Brain microvascular endothelial cell (primary cell): ENCODE measurements around the gene CCDC124.
"Not testable (repeated sequence)": the region's sequence is repeated elsewhere in the genome, so short reads cannot be mapped to it uniquely, and the experiment has no call there.

Experiments used
- DNase-seq: peaks from one replicate; pipeline ENCODE4 v3.0.0-alpha.2; 2020
- H3K27ac ChIP-seq: fragments of 250-450 bp; sonication (Bioruptor Pico); 2 replicates; pipeline ENCODE4 v1.5.1; 2020; ENCODE audit warnings: mild to moderate bottlenecking, moderate library complexity
- H3K27me3 ChIP-seq: fragments of 250-450 bp; sonication (Bioruptor Pico); replicated peaks from 2 replicates; pipeline ENCODE4 v1.5.1; 2020; ENCODE audit warnings: mild to moderate bottlenecking
- H3K36me3 ChIP-seq: fragments of 250-450 bp; sonication (Bioruptor Pico); replicated peaks from 2 replicates; pipeline ENCODE4 v1.5.1; 2020; ENCODE audit warnings: mild to moderate bottlenecking
- H3K4me3 ChIP-seq: 2 replicates; pipeline ENCODE4 v1.5.1; 2011; ENCODE audit warnings: low read depth, mild to moderate bottlenecking, control low read depth, low read length, moderate library complexity
- in situ Hi-C: cut with HindIII; loops from 2 replicates; pipeline ENCODE4 v1.10.0; 2017; ENCODE audit warnings: low sequenced_read_pairs, low pct_ligation_motif_present
- TF ChIP-seq, protein P1 (sequence below): IDR thresholded peaks from 2 replicates; pipeline ENCODE4 v1.5.1; 2011; ENCODE audit warnings: low read depth, mild to moderate bottlenecking, moderate library complexity, low read length, control low read depth, inconsistent platforms; ENCODE audit errors: missing control alignments

The CCDC124 gene

DNA sequence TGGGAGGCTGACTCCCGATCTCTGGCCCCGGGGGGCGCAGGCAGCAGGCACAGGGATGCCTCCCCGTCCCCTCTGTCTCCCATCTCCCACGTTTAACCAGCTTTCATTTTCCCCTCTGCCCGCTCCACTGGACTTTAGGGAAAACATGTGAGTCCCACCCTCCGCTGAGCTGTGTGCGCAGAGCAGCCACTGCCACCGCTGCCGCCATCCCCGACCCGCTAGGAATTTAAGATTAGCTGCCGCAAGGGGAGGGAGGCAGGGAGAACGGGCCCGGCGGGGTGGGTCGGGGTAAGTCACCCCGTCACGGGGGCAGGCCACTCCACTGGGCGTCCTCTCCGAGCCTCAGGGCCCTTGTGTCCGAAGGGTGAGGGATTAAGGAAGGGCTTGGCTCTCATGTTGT lies 49.6 kb downstream of the CCDC124 start:
- DNase-seq = no peak
- in situ Hi-C loops = no loop called here
- Histone ChIP-seq H3K36me3 (no peaks in the 10 kb centered on the region), H3K4me3 (no peak overlapping the region), H3K27me3 (no peaks in the 10 kb centered on the region), H3K27ac (no peak overlapping the region)
- TF ChIP-seq, protein P1, sequence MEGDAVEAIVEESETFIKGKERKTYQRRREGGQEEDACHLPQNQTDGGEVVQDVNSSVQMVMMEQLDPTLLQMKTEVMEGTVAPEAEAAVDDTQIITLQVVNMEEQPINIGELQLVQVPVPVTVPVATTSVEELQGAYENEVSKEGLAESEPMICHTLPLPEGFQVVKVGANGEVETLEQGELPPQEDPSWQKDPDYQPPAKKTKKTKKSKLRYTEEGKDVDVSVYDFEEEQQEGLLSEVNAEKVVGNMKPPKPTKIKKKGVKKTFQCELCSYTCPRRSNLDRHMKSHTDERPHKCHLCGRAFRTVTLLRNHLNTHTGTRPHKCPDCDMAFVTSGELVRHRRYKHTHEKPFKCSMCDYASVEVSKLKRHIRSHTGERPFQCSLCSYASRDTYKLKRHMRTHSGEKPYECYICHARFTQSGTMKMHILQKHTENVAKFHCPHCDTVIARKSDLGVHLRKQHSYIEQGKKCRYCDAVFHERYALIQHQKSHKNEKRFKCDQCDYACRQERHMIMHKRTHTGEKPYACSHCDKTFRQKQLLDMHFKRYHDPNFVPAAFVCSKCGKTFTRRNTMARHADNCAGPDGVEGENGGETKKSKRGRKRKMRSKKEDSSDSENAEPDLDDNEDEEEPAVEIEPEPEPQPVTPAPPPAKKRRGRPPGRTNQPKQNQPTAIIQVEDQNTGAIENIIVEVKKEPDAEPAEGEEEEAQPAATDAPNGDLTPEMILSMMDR = no peak

DNA sequence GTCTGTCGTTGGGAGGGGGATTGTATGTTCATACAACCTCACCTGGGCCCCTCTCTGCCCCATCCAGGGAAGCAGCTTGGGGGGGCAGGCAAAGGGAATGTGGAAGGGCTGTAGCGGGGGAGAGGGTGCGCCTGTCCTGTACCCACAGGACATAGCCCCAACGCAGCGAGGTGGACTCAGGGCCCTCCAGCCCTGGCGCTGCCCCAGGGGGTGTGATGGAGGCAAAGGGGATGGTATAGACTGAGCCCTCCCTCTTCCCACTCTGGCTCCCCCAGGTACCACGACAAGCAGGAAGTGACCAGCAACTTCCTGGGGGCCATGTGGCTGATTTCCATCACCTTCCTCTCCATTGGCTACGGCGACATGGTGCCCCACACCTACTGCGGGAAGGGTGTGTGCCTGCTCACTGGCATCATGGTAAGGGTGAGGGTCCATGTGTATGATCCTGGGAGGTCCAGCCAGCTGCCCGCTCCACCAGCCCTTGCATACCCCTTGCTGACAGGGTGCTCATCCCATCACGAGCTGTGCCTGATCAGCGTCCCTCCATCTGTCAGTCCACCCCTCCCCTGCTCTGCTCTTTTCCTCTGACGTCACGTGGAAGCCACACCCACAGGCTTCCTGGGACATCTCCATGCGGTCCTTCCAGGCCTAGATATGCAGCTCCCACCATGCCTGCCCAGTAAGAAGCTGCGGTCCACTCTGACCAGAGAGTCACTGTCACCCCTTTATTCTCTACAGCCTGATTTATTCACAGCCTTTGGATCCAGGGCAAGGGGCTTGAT lies 52.4 kb downstream of the CCDC124 start:
- in situ Hi-C loops = no loop called here
- DNase-seq = no peak

DNA sequence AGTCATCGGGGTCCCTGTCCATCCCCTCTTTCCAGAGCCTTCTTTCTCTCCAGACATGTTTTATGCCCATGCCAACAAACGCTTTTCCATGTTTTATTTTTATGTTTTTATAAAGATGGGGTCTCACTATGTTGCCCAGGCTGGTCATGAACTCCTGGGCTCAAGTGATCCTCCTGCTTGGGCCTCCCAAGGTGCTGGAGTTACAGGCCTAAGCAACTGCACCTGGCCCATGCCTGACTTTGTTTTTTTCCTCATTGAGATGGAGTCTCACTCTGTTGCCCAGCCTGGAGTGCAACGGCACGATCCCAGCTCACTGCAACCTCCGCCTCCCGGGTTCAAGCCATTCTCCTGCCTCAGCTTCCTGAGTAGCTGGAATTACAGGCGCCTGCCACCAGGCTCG lies 53.8 kb downstream of the CCDC124 start:
- H3K27me3 ChIP-seq, DNase-seq, H3K4me3 ChIP-seq, in situ Hi-C loops, H3K36me3 ChIP-seq, H3K27ac ChIP-seq: not testable (repeated sequence)

More for the DNA sequence above, 52.4 kb downstream of the CCDC124 start:
- Histone ChIP-seq H3K27me3 (no peaks in the 10 kb centered on the region), H3K4me3 (no peak overlapping the region), H3K36me3 (no peaks in the 10 kb centered on the region), H3K27ac (no peak overlapping the region)
- TF ChIP-seq, protein P1 = no peak

DNA sequence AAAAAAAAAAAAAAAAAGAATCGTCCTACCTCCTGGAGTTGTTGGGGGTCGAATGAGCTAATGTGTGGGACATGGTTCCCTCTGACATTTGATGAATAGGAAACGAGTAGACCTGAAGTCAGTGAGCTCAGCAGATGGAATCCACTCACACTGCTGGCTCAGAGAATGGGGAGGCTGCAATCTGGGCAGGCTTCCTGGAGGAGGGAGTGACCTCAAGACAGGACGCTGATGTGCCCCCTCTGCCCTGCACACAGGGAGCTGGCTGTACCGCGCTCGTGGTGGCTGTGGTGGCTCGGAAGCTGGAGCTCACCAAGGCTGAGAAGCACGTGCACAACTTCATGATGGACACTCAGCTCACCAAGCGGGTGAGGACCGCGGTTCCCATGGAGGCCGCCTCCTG lies 55.3 kb downstream of the CCDC124 start:
- TF ChIP-seq, protein P1 = no peak
- no peak for DNase-seq
- in situ Hi-C loops = no loop called here
- Histone ChIP-seq H3K36me3 (no peaks in the 10 kb centered on the region), H3K27me3 (no peaks in the 10 kb centered on the region), H3K4me3 (no peak overlapping the region), H3K27ac (no peak overlapping the region)

DNA sequence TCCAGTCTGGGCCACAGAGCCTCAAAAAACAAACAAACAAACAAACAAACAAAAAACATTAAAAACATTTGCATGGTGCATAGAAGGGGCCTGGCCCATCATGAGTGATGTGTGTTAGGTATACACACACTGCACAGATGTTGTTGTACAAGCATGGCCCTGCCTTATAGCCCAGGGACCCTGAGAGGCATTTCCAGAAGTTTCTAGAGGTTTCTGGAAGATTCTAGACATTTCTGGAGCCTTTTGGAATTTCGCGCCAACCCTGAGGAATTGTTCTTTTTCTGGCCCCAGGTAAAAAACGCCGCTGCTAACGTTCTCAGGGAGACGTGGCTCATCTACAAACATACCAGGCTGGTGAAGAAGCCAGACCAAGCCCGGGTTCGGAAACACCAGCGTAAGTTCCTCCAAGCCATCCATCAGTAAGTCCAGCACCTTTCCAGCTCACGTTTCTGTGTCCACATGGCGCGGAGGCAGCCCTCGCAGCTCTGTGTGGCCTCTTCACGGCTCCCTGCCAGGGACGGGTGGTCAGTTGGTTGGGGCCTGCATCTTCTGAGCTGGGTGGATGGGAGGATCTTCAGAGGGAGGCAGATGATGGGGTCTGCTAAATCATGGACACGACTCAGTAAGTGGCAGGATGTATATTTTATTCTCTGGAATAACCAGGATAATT lies 56.7 kb downstream of the CCDC124 start:
- no peak overlapping the region for H3K27ac ChIP-seq
- H3K27me3 ChIP-seq = no peaks in the 10 kb centered on the region
- no peak for DNase-seq
- in situ Hi-C loops = no loop called here
- TF ChIP-seq, protein P1 = no peak
- no peaks in the 10 kb centered on the region for H3K36me3 ChIP-seq
- H3K4me3 ChIP-seq = no peak overlapping the region

DNA sequence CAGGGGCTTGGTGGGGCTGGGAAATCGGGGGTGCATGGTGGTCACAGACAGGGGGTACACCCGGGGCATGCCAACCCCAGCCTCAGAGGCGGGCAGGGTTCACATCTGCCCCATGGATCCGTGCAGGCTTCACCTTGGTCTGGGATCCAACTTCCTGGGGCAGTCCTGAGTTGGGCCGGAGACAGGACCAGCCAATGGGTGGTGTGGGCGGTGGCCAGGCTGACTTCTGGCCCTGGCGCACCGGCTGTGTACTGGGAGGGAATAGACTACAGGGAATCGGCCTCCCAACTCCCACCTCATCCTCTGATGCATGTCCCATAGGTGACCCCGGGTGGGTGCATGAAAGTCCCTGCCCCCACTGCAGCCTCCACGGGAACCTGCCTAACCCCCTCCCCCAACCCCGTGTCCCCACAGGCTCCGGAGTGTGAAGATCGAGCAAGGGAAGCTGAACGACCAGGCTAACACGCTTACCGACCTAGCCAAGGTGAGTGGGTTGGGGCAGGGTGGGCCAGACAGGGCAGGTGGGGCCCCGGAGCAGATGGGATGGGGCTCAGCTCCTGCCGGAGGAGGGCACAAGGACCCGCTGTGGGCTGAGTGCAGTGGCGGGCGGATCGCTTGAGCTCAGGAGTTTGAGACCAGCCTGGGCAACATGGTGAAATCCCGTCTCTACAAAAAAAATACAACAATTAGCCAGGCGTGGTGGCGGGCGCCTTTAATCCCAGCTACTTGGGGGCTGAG lies 60.4 kb downstream of the CCDC124 start:
- Histone ChIP-seq H3K4me3 (no peak overlapping the region), H3K36me3 (no peaks in the 10 kb centered on the region), H3K27me3 (no peaks in the 10 kb centered on the region), H3K27ac (no peak overlapping the region)
- TF ChIP-seq, protein P1 = no peak
- no peak for DNase-seq
- in situ Hi-C loops = no loop called here
